MM.1S (cell line): ENCODE data around the gene ADAMTS6.

ENCODE experiments used
- DNase-seq: peaks from one replicate; pipeline ENCODE4 v3.0.0-alpha.2; 2015
- H2AFZ ChIP-seq: fragments of 300-600 bp; sonication (generic); 2 replicates; pipeline ENCODE4 v1.6.0; 2016; ENCODE audit warnings: antibody characterized with exemption, low read length
- H3F3A ChIP-seq: fragments of 300-600 bp; sonication (generic); 2 replicates; pipeline ENCODE4 v1.6.1; 2016; ENCODE audit warnings: mild to moderate bottlenecking, antibody characterized with exemption, low read length, moderate library complexity, mixed read lengths; ENCODE audit not compliant: insufficient read depth
- H3K27ac ChIP-seq: fragments of 300-600 bp; sonication (generic); 2 replicates; pipeline ENCODE4 v1.5.1; 2016; ENCODE audit warnings: mild to moderate bottlenecking, low read length
- H3K27me3 ChIP-seq: fragments of 300-600 bp; sonication (generic); replicated peaks from 2 replicates; pipeline ENCODE4 v1.6.0; 2016; ENCODE audit warnings: low read length; ENCODE audit not compliant: insufficient read depth
- H3K36me3 ChIP-seq: fragments of 300-600 bp; sonication (generic); replicated peaks from 2 replicates; pipeline ENCODE4 v1.6.1; 2016; ENCODE audit warnings: mild to moderate bottlenecking, low read length, mixed read lengths; ENCODE audit not compliant: insufficient read depth
- H3K4me1 ChIP-seq: fragments of 300-600 bp; sonication (generic); 2 replicates; pipeline ENCODE4 v1.6.1; 2016; ENCODE audit warnings: low read length, mixed read lengths
- H3K4me2 ChIP-seq: fragments of 300-600 bp; sonication (generic); 2 replicates; pipeline ENCODE4 v1.6.0; 2016; ENCODE audit warnings: low read depth, low read length
- H3K4me3 ChIP-seq: fragments of 300-600 bp; sonication (generic); 2 replicates; pipeline ENCODE4 v1.5.1; 2016; ENCODE audit warnings: low read length, mixed read lengths
- H3K79me2 ChIP-seq: fragments of 300-600 bp; sonication (generic); 2 replicates; pipeline ENCODE4 v1.6.1; 2016; ENCODE audit warnings: mixed run types, low read length, mixed read lengths
- H3K9ac ChIP-seq: fragments of 300-600 bp; sonication (generic); 2 replicates; pipeline ENCODE4 v1.6.1; 2016; ENCODE audit warnings: low read length, mixed read lengths
- H3K9me2 ChIP-seq: fragments of 300-600 bp; sonication (generic); replicated peaks from 2 replicates; pipeline ENCODE4 v1.6.1; 2016; ENCODE audit warnings: mild to moderate bottlenecking, low read length, mixed read lengths; ENCODE audit not compliant: insufficient read depth
- H3K9me3 ChIP-seq: fragments of 300-600 bp; sonication (generic); replicated peaks from 2 replicates; pipeline ENCODE4 v1.6.1; 2016; ENCODE audit warnings: mild to moderate bottlenecking, low read length, mixed read lengths; ENCODE audit not compliant: insufficient read depth
- H4K20me1 ChIP-seq: fragments of 300-600 bp; sonication (generic); 2 replicates; pipeline ENCODE4 v1.6.1; 2016; ENCODE audit warnings: mild to moderate bottlenecking, low read length, moderate library complexity, mixed read lengths; ENCODE audit not compliant: insufficient read depth
- EZH2 ChIP-seq: fragments of 300-600 bp; sonication (generic); optimal IDR thresholded peaks from 2 replicates; pipeline ENCODE3; 2017; ENCODE audit warnings: low read depth, mild to moderate bottlenecking, antibody characterized with exemption, low read length, mixed read lengths
- EZH2phosphoT487 ChIP-seq: fragments of 300-600 bp; sonication (generic); IDR thresholded peaks from 2 replicates; pipeline ENCODE4 v1.6.1; 2018; ENCODE audit warnings: antibody characterized with exemption, low read length
- TF ChIP-seq, protein P1 (sequence below): fragments of 300-600 bp; sonication (generic); IDR thresholded peaks from 2 replicates; pipeline ENCODE4 v1.5.1; 2016; ENCODE audit warnings: antibody characterized with exemption, low read length, mixed read lengths

Gene ADAMTS6

DNA sequence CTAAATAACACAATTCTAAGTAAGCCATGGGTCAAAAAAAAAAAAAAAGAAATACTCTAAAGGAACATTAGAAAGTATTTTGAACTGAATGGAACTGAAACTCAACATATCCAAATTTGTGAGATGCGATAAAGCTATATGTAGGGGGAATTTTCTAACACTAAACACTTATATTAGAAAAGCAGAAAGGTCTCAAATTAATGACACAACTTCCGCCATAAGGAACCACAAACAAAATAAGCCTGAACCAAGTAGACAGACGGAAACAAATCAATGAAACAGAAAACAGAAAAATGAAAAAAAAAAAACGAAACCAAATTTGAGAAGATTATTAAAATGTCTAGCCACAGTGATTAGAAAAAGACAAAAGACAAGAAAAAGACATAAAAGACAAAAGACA is 39.9 kb downstream of the ADAMTS6 start:
- no peaks in the 10 kb centered on the region for H3K36me3 ChIP-seq
- no peak overlapping the region for H3K4me2 ChIP-seq

DNA sequence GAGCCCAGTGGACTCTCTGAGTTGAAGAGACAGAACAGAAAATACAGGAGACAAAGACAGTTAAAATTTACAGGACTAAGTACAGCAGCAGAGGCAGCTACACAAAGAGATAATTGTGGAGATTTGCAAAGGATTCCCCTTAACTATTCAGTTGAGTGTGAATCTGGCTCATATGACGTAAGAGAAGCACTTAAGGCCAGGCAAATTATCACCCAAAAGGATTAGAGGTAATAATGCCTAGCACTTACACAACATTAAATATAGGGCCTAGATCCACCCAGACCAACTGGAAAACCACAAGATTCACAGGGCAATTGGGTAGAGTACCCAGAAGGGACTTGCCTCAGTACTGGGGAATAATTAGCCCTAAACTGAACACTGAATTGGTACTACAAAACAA is 41.3 kb downstream of the ADAMTS6 start:
- no peaks in the 10 kb centered on the region for H3K27me3 ChIP-seq
- no peaks in the 10 kb centered on the region for H3K4me1 ChIP-seq
- no peak overlapping the region for H3K4me2 ChIP-seq
- H3K9ac ChIP-seq = no peak overlapping the region
- no peak overlapping the region for H3K4me3 ChIP-seq
- no peaks in the 10 kb centered on the region for H4K20me1 ChIP-seq
- DNase-seq = no peak
- no peaks in the 10 kb centered on the region for H3K9me2 ChIP-seq
- no peaks in the 10 kb centered on the region for H3K79me2 ChIP-seq
- TF ChIP-seq EZH2phosphoT487 (no peak), EZH2 (no peak)
- TF ChIP-seq, protein P1, sequence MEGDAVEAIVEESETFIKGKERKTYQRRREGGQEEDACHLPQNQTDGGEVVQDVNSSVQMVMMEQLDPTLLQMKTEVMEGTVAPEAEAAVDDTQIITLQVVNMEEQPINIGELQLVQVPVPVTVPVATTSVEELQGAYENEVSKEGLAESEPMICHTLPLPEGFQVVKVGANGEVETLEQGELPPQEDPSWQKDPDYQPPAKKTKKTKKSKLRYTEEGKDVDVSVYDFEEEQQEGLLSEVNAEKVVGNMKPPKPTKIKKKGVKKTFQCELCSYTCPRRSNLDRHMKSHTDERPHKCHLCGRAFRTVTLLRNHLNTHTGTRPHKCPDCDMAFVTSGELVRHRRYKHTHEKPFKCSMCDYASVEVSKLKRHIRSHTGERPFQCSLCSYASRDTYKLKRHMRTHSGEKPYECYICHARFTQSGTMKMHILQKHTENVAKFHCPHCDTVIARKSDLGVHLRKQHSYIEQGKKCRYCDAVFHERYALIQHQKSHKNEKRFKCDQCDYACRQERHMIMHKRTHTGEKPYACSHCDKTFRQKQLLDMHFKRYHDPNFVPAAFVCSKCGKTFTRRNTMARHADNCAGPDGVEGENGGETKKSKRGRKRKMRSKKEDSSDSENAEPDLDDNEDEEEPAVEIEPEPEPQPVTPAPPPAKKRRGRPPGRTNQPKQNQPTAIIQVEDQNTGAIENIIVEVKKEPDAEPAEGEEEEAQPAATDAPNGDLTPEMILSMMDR = no peak
- no peaks in the 10 kb centered on the region for H3K9me3 ChIP-seq
- no peaks in the 10 kb centered on the region for H3F3A ChIP-seq
- no peak overlapping the region for H2AFZ ChIP-seq
- no peaks in the 10 kb centered on the region for H3K36me3 ChIP-seq
- no peak overlapping the region for H3K27ac ChIP-seq

More for the DNA sequence above, 39.9 kb downstream of the ADAMTS6 start:
- no peak overlapping the region for H3K27ac ChIP-seq
- no peak for DNase-seq
- no peaks in the 10 kb centered on the region for H3K4me1 ChIP-seq
- H3K9me3 ChIP-seq = no peaks in the 10 kb centered on the region
- no peaks in the 10 kb centered on the region for H3K27me3 ChIP-seq
- no peaks in the 10 kb centered on the region for H3K9me2 ChIP-seq
- H3F3A ChIP-seq = no peaks in the 10 kb centered on the region
- no peak overlapping the region for H3K4me3 ChIP-seq
- no peak overlapping the region for H2AFZ ChIP-seq
- TF ChIP-seq, protein P1 = no peak
- TF ChIP-seq EZH2phosphoT487 = no peak
- TF ChIP-seq EZH2 = no peak
- no peaks in the 10 kb centered on the region for H4K20me1 ChIP-seq
- H3K9ac ChIP-seq = no peak overlapping the region
- H3K79me2 ChIP-seq = no peaks in the 10 kb centered on the region

DNA sequence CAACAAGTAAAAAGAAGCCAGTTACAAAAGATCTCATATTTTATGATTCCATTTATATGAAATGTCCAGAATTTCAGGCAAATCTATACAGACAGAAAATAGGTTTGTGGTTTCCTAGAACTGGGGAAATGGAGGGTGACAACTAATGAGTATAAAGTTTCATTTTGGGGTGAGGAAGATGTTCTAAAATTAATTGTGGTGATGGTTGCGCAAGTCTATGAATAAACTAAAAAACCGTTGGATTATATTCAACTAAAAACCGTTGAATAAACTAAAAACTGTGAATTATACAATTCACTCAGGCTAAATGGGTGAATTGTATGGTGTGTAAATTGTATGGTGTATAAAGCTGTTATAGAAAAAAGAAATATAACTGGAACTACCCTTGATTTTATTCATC is 47.6 kb downstream of the ADAMTS6 start:
- Histone ChIP-seq H3K4me3 (no peak overlapping the region), H3K9ac (no peak overlapping the region), H4K20me1 (no peaks in the 10 kb centered on the region), H3K9me2 (no peaks in the 10 kb centered on the region), H3K4me2 (no peak overlapping the region), H3K79me2 (no peaks in the 10 kb centered on the region), H2AFZ (no peak overlapping the region), H3K9me3 (no peaks in the 10 kb centered on the region), H3K4me1 (no peaks in the 10 kb centered on the region), H3F3A (no peaks in the 10 kb centered on the region), H3K27me3 (no peaks in the 10 kb centered on the region), H3K27ac (no peak overlapping the region), H3K36me3 (no peaks in the 10 kb centered on the region)
- TF ChIP-seq EZH2 (no peak), EZH2phosphoT487 (no peak)
- DNase-seq = no peak

DNA sequence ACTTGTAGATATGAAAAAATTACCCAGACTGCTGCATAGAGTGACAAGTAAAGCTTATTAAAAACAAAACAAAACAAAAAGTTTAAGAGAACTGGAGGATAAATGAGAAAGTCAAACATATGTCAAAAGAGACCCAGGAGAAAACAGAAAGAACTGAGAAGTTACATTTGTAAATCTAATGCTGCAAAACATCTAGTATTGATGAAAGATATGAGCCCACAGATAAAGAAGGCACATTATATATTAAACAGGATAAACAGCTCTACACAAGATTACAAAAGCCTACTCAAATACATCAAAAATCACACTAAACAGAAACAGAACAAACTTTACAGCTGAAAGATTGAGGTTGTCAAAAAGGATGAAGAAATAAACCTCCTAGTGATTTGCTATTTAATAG is 55.1 kb downstream of the ADAMTS6 start:
- H3K9me2 ChIP-seq = no peaks in the 10 kb centered on the region
- no peaks in the 10 kb centered on the region for H3K9me3 ChIP-seq
- H3K4me2 ChIP-seq = no peak overlapping the region
- H2AFZ ChIP-seq = no peak overlapping the region
- no peak overlapping the region for H3K9ac ChIP-seq
- TF ChIP-seq EZH2phosphoT487 (no peak), EZH2 (no peak)
- TF ChIP-seq, protein P1 = no peak
- DNase-seq = no peak
- no peaks in the 10 kb centered on the region for H3K27me3 ChIP-seq
- no peak overlapping the region for H3K4me3 ChIP-seq
- H4K20me1 ChIP-seq = no peaks in the 10 kb centered on the region
- H3K36me3 ChIP-seq = no peaks in the 10 kb centered on the region
- no peaks in the 10 kb centered on the region for H3K79me2 ChIP-seq
- no peak overlapping the region for H3K27ac ChIP-seq
- no peaks in the 10 kb centered on the region for H3K4me1 ChIP-seq
- no peaks in the 10 kb centered on the region for H3F3A ChIP-seq
